NCI-H2029 treated with DMSO at 0.1 percent for 48 hours (cell line): ENCODE data around the gene SHISAL1.
"Not testable (repeated sequence)": the region's sequence is repeated elsewhere in the genome, so short reads cannot be mapped to it uniquely, and the experiment has no call there.

Source experiments
- DNase-seq: peaks from one replicate; lab custom pipeline; 2025; lab: John Stamatoyannopoulos, UW

The SHISAL1 gene

GRCh38 chr22:44234372-44234771 lies 78.4 kb downstream of the SHISAL1 start:
- not testable (repeated sequence) for DNase-seq

GRCh38 chr22:44231233-44231632 lies 81.5 kb downstream of the SHISAL1 start:
- DNase-seq, result no peak

- no peak for DNase-seq
These were observed 82.9 kb downstream of the SHISAL1 start for GRCh38 chr22:44229809-44230208.

GRCh38 chr22:44229331-44229730 lies 83.4 kb downstream of the SHISAL1 start:
- DNase-seq, result no peak

GRCh38 chr22:44225812-44226211 lies 86.9 kb downstream of the SHISAL1 start:
- DNase-seq, result no peak

- DNase-seq, result no peak
These were observed 87.6 kb downstream of the SHISAL1 start for GRCh38 chr22:44225091-44225689.

- no peak for DNase-seq
These were observed 88.6 kb downstream of the SHISAL1 start for GRCh38 chr22:44224166-44224565.

- DNase-seq, result no peak
These were observed 90.9 kb downstream of the SHISAL1 start for GRCh38 chr22:44221710-44222475.

- DNase-seq, result no peak
These were observed 91.7 kb downstream of the SHISAL1 start for GRCh38 chr22:44220727-44221680.

- no peak for DNase-seq
These were observed 93.5 kb downstream of the SHISAL1 start for GRCh38 chr22:44219101-44219870.

- no peak for DNase-seq
These were observed 94.7 kb downstream of the SHISAL1 start for GRCh38 chr22:44218071-44218470.

GRCh38 chr22:44217346-44217745 lies 95.4 kb downstream of the SHISAL1 start:
- DNase-seq, result no peak

GRCh38 chr22:44215287-44215686 lies 97.5 kb downstream of the SHISAL1 start:
- no peak for DNase-seq

GRCh38 chr22:44214764-44215163 lies 98.0 kb downstream of the SHISAL1 start:
- DNase-seq, result no peak

GRCh38 chr22:44214187-44214586 lies 98.6 kb downstream of the SHISAL1 start:
- no peak for DNase-seq

GRCh38 chr22:44213489-44214043 lies 99.2 kb downstream of the SHISAL1 start:
- no peak for DNase-seq

GRCh38 chr22:44212936-44213335 lies 99.8 kb downstream of the SHISAL1 start:
- no peak for DNase-seq

- DNase-seq, result no peak
These were observed 100.5 kb downstream of the SHISAL1 start for GRCh38 chr22:44211946-44212930.

- DNase-seq, result no peak
These were observed 101.3 kb downstream of the SHISAL1 start for GRCh38 chr22:44211256-44211945.

- DNase-seq, result no peak
These were observed 102.0 kb downstream of the SHISAL1 start for GRCh38 chr22:44210722-44211121.
